ENCODE results near the gene KRT15.
A peak's percentile ranks its signal among the peaks of the same experiment; 100 is the strongest.

Gene KRT15

GRCh38 chr17:41483991-41484826, 34.5 kb downstream of the KRT15 start:
- no peak for FAIRE-seq

GRCh38 chr17:41483531-41483930, 35.2 kb downstream of the KRT15 start:
- FAIRE-seq: no peak
- DNase-seq (ENCODE audit: low spot score): no peak

More at GRCh38 chr17:41483991-41484826, 34.5 kb downstream of the KRT15 start:
- no peak for DNase-seq (ENCODE audit: low spot score)

GRCh38 chr17:41481036-41481435, 37.7 kb downstream of the KRT15 start, which contains the start of gene KRT35:
KRT35 (minus strand) TSS chr17:41481151; CDS start chr17:41481097, 54 bp downstream.
- FAIRE-seq (no peak), DNase-seq (ENCODE audit: low spot score) (no peak)

GRCh38 chr17:41480581-41480980, 38.1 kb downstream of the KRT15 start:
- DNase-seq (ENCODE audit: low spot score): no peak
- no peak for FAIRE-seq

- FAIRE-seq: no peak
- DNase-seq (ENCODE audit: low spot score): no peak
Observed at GRCh38 chr17:41480136-41480535, 38.6 kb downstream of the KRT15 start.

GRCh38 chr17:41478237-41478636, 40.5 kb downstream of the KRT15 start:
- no peak for FAIRE-seq
- no peak for DNase-seq (ENCODE audit: low spot score)

- FAIRE-seq (no peak), DNase-seq (ENCODE audit: low spot score) (no peak)
Observed at GRCh38 chr17:41476866-41477815, 41.5 kb downstream of the KRT15 start.

- FAIRE-seq (no peak), DNase-seq (ENCODE audit: low spot score) (no peak)
Observed at GRCh38 chr17:41475421-41475820, 43.3 kb downstream of the KRT15 start.

- FAIRE-seq (no peak), DNase-seq (ENCODE audit: low spot score) (no peak)
Observed at GRCh38 chr17:41474863-41475262, 43.8 kb downstream of the KRT15 start.

- no peak for FAIRE-seq
- no peak for DNase-seq (ENCODE audit: low spot score)
Observed at GRCh38 chr17:41468346-41468745, 50.3 kb downstream of the KRT15 start.

- DNase-seq (ENCODE audit: low spot score) (no peak), FAIRE-seq (no peak)
Observed at GRCh38 chr17:41467561-41467960, 51.1 kb downstream of the KRT15 start.

GRCh38 chr17:41466988-41467387, 51.7 kb downstream of the KRT15 start, which contains the start of gene KRT32:
KRT32 (minus strand) TSS chr17:41467386; CDS start chr17:41467325, 61 bp downstream.
- DNase-seq (ENCODE audit: low spot score): no peak
- FAIRE-seq: no peak

- FAIRE-seq (no peak), DNase-seq (ENCODE audit: low spot score) (peak; percentile 78)
Observed at GRCh38 chr17:41464682-41465081, 54.0 kb downstream of the KRT15 start.

GRCh38 chr17:41464173-41464572, 54.5 kb downstream of the KRT15 start:
- DNase-seq (ENCODE audit: low spot score): no peak
- no peak for FAIRE-seq

GRCh38 chr17:41463746-41464145, 54.9 kb downstream of the KRT15 start:
- no peak for DNase-seq (ENCODE audit: low spot score)
- no peak for FAIRE-seq
